OCI-LY7 (cell line): ENCODE measurements around the gene MRPL57. TPM values are rescaled to one million over a fixed set of nuclear protein-coding genes. Genes with fewer than 3 reads are reported as not detected.

Experiments
- BruUV-seq: library from RNA; stranded (reverse); fragments of 400-500 nt; replicated peaks from 2 replicates; lab custom pipeline; 2021; lab: Mats Ljungman, UMichigan
- CTCF ChIA-PET: fragments of 300-600 bp; sonication (Branson Sonifier 250); formaldehyde crosslinking; loops from one replicate; lab custom pipeline; 2022; ENCODE audit warnings: antibody characterized with exemption; ENCODE audit not compliant: unreplicated experiment; lab: Charles Lee
- POLR2A ChIA-PET: fragments of 300-600 bp; sonication (Branson Sonifier 250); formaldehyde crosslinking; loops from one replicate; lab custom pipeline; 2022; ENCODE audit warnings: antibody characterized with exemption; lab: Charles Lee
- DNase-seq: peaks from one replicate; pipeline ENCODE4 v3.0.0-alpha.2; 2015; ENCODE audit warnings: low spot score
- H2AFZ ChIP-seq: fragments of 200-600 bp; sonication (generic), shearing (Covaris generic); 2 replicates; pipeline ENCODE4 v1.6.1; 2014; ENCODE audit warnings: mild to moderate bottlenecking, antibody characterized with exemption, low read length, moderate library complexity
- H3K27ac ChIP-seq: fragments of 200-600 bp; sonication (generic); 2 replicates; pipeline ENCODE4 v1.5.1; 2014; ENCODE audit warnings: mixed run types, low read depth, mild to moderate bottlenecking, moderate library complexity, low read length, inconsistent platforms; ENCODE audit not compliant: poor library complexity, severe bottlenecking
- H3K36me3 ChIP-seq: fragments of 200-600 bp; sonication (generic); 2 replicates; pipeline ENCODE4 v1.6.1; 2014; ENCODE audit warnings: mild to moderate bottlenecking, antibody characterized with exemption, low read length, moderate library complexity, mixed read lengths; ENCODE audit not compliant: insufficient read depth
- H3K4me1 ChIP-seq: fragments of 200-600 bp; sonication (generic); 2 replicates; pipeline ENCODE4 v1.5.1; 2014; ENCODE audit warnings: mild to moderate bottlenecking, low read length; ENCODE audit not compliant: insufficient read depth, poor library complexity, severe bottlenecking
- H3K4me2 ChIP-seq: fragments of 200-600 bp; sonication (generic); 2 replicates; pipeline ENCODE4 v1.6.1; 2014; ENCODE audit warnings: mild to moderate bottlenecking, low read length
- H3K4me3 ChIP-seq: fragments of 200-600 bp; sonication (generic); 2 replicates; pipeline ENCODE4 v1.5.1; 2014; ENCODE audit warnings: mild to moderate bottlenecking, low read depth, low read length; ENCODE audit not compliant: poor library complexity, severe bottlenecking
- H3K79me2 ChIP-seq: fragments of 200-600 bp; sonication (generic); 2 replicates; pipeline ENCODE4 v1.6.1; 2016; ENCODE audit warnings: low read depth, mild to moderate bottlenecking, low read length, moderate library complexity, mixed read lengths; ENCODE audit not compliant: insufficient read depth
- H3K9me2 ChIP-seq: fragments of 200-600 bp; sonication (generic); 2 replicates; pipeline ENCODE4 v1.6.1; 2016; ENCODE audit warnings: mild to moderate bottlenecking, low read length, mixed read lengths; ENCODE audit not compliant: insufficient read depth
- H3K9me3 ChIP-seq: fragments of 200-600 bp; sonication (generic); 2 replicates; pipeline ENCODE4 v1.6.1; 2014; ENCODE audit warnings: mild to moderate bottlenecking, mixed run types, low read length, mixed read lengths
- H4K20me1 ChIP-seq: fragments of 200-600 bp; sonication (generic); 2 replicates; pipeline ENCODE4 v1.6.1; 2014; ENCODE audit warnings: mild to moderate bottlenecking, antibody characterized with exemption, low read length, moderate library complexity, mixed read lengths; ENCODE audit not compliant: insufficient read depth
- EZH2phosphoT487 ChIP-seq: fragments of 200-600 bp; sonication (generic); IDR thresholded peaks from 2 replicates; pipeline ENCODE4 v1.6.1; 2018; ENCODE audit warnings: low read depth, borderline replicate concordance, mild to moderate bottlenecking, mixed run types, antibody characterized with exemption, low read length, moderate library complexity, mixed read lengths
- intact Hi-C: fragments of 100-400 bp; cut with micrococcal nuclease; formaldehyde crosslinking; loops from one replicate; pipeline ENCODE4 v1.10.0; 2022; ENCODE audit not compliant: unreplicated experiment
- total RNA-seq, 2 experiments: library from RNA; depleted of rRNA in 1 of 2; stranded (reverse); fragments of >200 nt in 1 of 2; shearing (Covaris generic) in 1 of 2; gene quantifications; 2 replicates each; pipeline ENCODE4 v1.2.3, GENCODE V29; 2014 to 2022
- TF ChIP-seq, protein P1 (sequence below): fragments of 200-600 bp; sonication (generic); conservative IDR thresholded peaks from 2 replicates; pipeline ENCODE4 v1.5.1; 2014; ENCODE audit warnings: mild to moderate bottlenecking, antibody characterized with exemption, low read length, moderate library complexity, mixed read lengths

Gene MRPL57
- total RNA-seq, 2 experiments from 2014 or later: 26.3 to 52.9 TPM

DNA sequence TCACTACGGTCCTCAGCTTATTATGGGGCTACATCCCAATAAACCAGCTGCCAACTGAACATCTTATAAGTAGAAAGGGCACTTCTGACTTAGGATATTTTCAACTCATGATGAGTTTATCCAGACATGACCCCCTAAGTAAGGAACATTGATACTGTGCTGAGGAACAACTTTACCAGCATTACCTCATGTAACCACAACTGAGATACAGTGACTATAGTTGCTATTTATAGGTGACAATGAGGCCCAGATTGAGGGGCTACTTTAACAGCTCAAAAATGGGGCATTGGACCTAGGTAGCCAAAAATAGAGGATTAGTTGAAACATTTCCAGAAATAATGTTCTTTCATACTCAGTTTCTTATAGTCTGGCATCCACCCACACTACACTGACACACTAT, 26.9 kb upstream of the MRPL57 start:
- Histone ChIP-seq H3K4me2 (0 out of 2 replicates have a peak overlapping the region, but pooled peaks have one; percentile 1), H3K79me2 (peaks cover 14% of the 10 kb centered on the region), H3K27ac (no peak overlapping the region), H2AFZ (no peak overlapping the region), H3K36me3 (peaks cover 62% of the 10 kb centered on the region), H3K4me1 (peaks cover 8% of the 10 kb centered on the region), H3K9me2 (no peaks in the 10 kb centered on the region), H3K9me3 (no peaks in the 10 kb centered on the region), H4K20me1 (peaks cover 7% of the 10 kb centered on the region), H3K4me3 (no peak overlapping the region)
- POLR2A ChIA-PET: interaction anchor here (1.5 to 2.7 kb wide), 2 partner anchors 19 to 27 kb away, joined by 7 to 13 read pairs; partner anchors contain the start of genes MRPL57 and SKA3
- TF ChIP-seq, protein P1, sequence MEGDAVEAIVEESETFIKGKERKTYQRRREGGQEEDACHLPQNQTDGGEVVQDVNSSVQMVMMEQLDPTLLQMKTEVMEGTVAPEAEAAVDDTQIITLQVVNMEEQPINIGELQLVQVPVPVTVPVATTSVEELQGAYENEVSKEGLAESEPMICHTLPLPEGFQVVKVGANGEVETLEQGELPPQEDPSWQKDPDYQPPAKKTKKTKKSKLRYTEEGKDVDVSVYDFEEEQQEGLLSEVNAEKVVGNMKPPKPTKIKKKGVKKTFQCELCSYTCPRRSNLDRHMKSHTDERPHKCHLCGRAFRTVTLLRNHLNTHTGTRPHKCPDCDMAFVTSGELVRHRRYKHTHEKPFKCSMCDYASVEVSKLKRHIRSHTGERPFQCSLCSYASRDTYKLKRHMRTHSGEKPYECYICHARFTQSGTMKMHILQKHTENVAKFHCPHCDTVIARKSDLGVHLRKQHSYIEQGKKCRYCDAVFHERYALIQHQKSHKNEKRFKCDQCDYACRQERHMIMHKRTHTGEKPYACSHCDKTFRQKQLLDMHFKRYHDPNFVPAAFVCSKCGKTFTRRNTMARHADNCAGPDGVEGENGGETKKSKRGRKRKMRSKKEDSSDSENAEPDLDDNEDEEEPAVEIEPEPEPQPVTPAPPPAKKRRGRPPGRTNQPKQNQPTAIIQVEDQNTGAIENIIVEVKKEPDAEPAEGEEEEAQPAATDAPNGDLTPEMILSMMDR: no peak
- TF ChIP-seq EZH2phosphoT487: no peak
- CTCF ChIA-PET: no interaction called here
- no TSS peak for BruUV-seq
- no peak for DNase-seq
- intact Hi-C loops: no loop called here

DNA sequence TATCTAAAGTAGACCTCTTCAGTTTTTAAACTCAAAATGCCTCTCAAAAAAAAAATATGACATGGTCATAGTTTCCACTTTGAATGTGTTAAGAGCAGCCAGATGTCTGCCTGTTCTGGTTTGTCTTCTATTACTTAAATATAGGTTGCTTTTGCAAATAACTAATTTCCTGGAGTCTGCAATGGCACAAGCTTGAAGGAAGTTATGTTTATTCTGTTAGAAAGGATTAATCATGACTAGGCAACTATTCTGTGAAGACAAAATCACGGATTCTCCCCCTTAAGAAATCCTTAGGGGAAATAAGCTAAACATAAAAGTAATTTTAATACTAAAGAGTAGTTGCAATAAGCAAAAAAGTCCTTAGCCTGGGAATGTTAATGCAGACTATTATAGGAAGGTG, 26.4 kb upstream of the MRPL57 start:
- POLR2A ChIA-PET: interaction anchor here (1.5 to 2.7 kb wide), 2 partner anchors 18 to 26 kb away, joined by 7 to 13 read pairs; partner anchors contain the start of genes MRPL57 and SKA3
- no TSS peak for BruUV-seq

More for the DNA sequence above, 26.4 kb upstream of the MRPL57 start:
- Histone ChIP-seq H3K4me3 (no peak overlapping the region), H3K9me3 (no peaks in the 10 kb centered on the region), H3K9me2 (no peaks in the 10 kb centered on the region), H4K20me1 (peaks cover 7% of the 10 kb centered on the region), H3K36me3 (peaks cover 62% of the 10 kb centered on the region), H3K79me2 (peaks cover 9% of the 10 kb centered on the region; the same call in 1 of the 2 replicates), H3K4me2 (0 out of 2 replicates have a peak overlapping the region, but pooled peaks have one; percentile 1), H3K27ac (no peak overlapping the region), H3K4me1 (peaks cover 8% of the 10 kb centered on the region), H2AFZ (no peak overlapping the region)
- intact Hi-C loops: no loop called here
- no peak for DNase-seq
- TF ChIP-seq, protein P1: no peak
- TF ChIP-seq EZH2phosphoT487: no peak
- CTCF ChIA-PET: no interaction called here
